Sigmoid colon (tissue), 3 donors: ENCODE results near the gene GAL3ST2.

Source experiments
- POLR2A ChIP-seq, 2 donors: fragments of 450-650 bp; IDR thresholded peaks; one replicate each; pipeline ENCODE4 v1.6.1; 2016; ENCODE audit warnings: antibody characterized with exemption in 2 of 2, mild to moderate bottlenecking in 2 of 2, moderate library complexity in 2 of 2
- TF ChIP-seq, protein P1 (sequence below), 4 experiments: fragments of 450-650 bp in 3 of 4; fragments of 200-600 bp in 1 of 4; IDR thresholded peaks; one replicate each; pipeline ENCODE4 v1.5.1; 2016 to 2019; ENCODE audit warnings: antibody characterized with exemption in 4 of 4, mild to moderate bottlenecking in 3 of 4, moderate library complexity in 2 of 4

GRCh38 chr2:241798631-241799521 lies 22.3 kb downstream of the GAL3ST2 start:
- TF ChIP-seq, protein P1, sequence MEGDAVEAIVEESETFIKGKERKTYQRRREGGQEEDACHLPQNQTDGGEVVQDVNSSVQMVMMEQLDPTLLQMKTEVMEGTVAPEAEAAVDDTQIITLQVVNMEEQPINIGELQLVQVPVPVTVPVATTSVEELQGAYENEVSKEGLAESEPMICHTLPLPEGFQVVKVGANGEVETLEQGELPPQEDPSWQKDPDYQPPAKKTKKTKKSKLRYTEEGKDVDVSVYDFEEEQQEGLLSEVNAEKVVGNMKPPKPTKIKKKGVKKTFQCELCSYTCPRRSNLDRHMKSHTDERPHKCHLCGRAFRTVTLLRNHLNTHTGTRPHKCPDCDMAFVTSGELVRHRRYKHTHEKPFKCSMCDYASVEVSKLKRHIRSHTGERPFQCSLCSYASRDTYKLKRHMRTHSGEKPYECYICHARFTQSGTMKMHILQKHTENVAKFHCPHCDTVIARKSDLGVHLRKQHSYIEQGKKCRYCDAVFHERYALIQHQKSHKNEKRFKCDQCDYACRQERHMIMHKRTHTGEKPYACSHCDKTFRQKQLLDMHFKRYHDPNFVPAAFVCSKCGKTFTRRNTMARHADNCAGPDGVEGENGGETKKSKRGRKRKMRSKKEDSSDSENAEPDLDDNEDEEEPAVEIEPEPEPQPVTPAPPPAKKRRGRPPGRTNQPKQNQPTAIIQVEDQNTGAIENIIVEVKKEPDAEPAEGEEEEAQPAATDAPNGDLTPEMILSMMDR (IDR thresholded peaks at IDR 0.05): no peak
- TF ChIP-seq POLR2A (IDR thresholded peaks at IDR 0.05): no peak
